HT-29 (cell line): ENCODE results near the gene WNT9B. TPM values are rescaled to one million over a fixed set of nuclear protein-coding genes. Genes with fewer than 3 reads are reported as not detected.

Experiments
- small RNA-seq: library from RNA; depleted of rRNA; stranded (forward); fragments of <200 nt; gene quantifications from one replicate; pipeline ENCODE3, GENCODE V24; 2014
- total RNA-seq: library from RNA; depleted of rRNA; stranded (reverse); fragments of >200 nt; shearing (Covaris generic); gene quantifications from 2 replicates; pipeline ENCODE4 v1.2.3, GENCODE V29; 2014; rRNA removed

Gene WNT9B
- total RNA-seq, 1 experiment from 2014 or later, result 0.28 TPM

Small RNAs within 50 kb of the gene (small RNA-seq; reads per million reads assigned to genes)
- gene RNU6ATAC3P, result not detected

Other genes starting within 250 kb of the WNT9B start
- gene WNT3, start 32.9 kb upstream of the WNT9B start, total RNA-seq, result 0.08 TPM in 2 replicates
- 14.2 and 16.5 TPM in 2 replicates for gene GOSR2, start 71.6 kb downstream of the WNT9B start, total RNA-seq
- not detected in 2 replicates for gene RPRML, start 127.7 kb downstream of the WNT9B start, total RNA-seq